Mesendoderm (in vitro differentiated cells): ENCODE measurements around the gene ERC1.

Experiments used
- DNase-seq: peaks from one replicate; pipeline ENCODE4 v3.0.0; 2013
- H2AK5ac ChIP-seq: 2 replicates; pipeline ENCODE4 v1.6.1; 2013; ENCODE audit warnings: low read length, inconsistent platforms
- H2BK120ac ChIP-seq: 2 replicates; pipeline ENCODE4 v1.6.1; 2013; ENCODE audit warnings: low read depth, mild to moderate bottlenecking, low read length, moderate library complexity, mixed read lengths
- H2BK15ac ChIP-seq: replicated peaks from 2 replicates; pipeline ENCODE4 v1.6.1; 2013; ENCODE audit warnings: low read depth, mild to moderate bottlenecking, moderate library complexity
- H2BK5ac ChIP-seq: 2 replicates; pipeline ENCODE4 v1.6.1; 2013; ENCODE audit warnings: low read length, inconsistent platforms
- H3K18ac ChIP-seq: 2 replicates; pipeline ENCODE4 v1.6.1; 2013; ENCODE audit warnings: mild to moderate bottlenecking, low read length, mixed read lengths
- H3K23ac ChIP-seq: one replicate; pipeline ENCODE4 v1.6.1; 2013; ENCODE audit warnings: low read length
- H3K27ac ChIP-seq: 2 replicates; pipeline ENCODE4 v1.5.1; 2013; ENCODE audit warnings: low read depth, mild to moderate bottlenecking, inconsistent platforms, low read length, moderate library complexity
- H3K27me3 ChIP-seq: 2 replicates; pipeline ENCODE4 v1.6.1; 2013; ENCODE audit warnings: low read length, control low read depth, mild to moderate bottlenecking, inconsistent platforms; ENCODE audit not compliant: insufficient read depth, poor library complexity
- H3K36me3 ChIP-seq: 2 replicates; pipeline ENCODE4 v1.6.1; 2013; ENCODE audit warnings: low read length, inconsistent platforms; ENCODE audit not compliant: control insufficient read depth, insufficient read depth
- H3K4ac ChIP-seq: one replicate; pipeline ENCODE4 v1.6.1; 2013; ENCODE audit warnings: low read depth, mild to moderate bottlenecking, low read length, moderate library complexity
- H3K4me1 ChIP-seq: 2 replicates; pipeline ENCODE4 v1.6.1; 2013; ENCODE audit warnings: low read depth, low read length, inconsistent platforms; ENCODE audit not compliant: control insufficient read depth
- H3K4me2 ChIP-seq: 2 replicates; pipeline ENCODE4 v1.6.1; 2013; ENCODE audit warnings: low read length
- H3K4me3 ChIP-seq: 2 replicates; pipeline ENCODE4 v1.5.1; 2013; ENCODE audit warnings: mild to moderate bottlenecking, low read length
- H3K56ac ChIP-seq: one replicate; pipeline ENCODE4 v1.6.1; 2013; ENCODE audit warnings: low read length
- H3K79me1 ChIP-seq: 2 replicates; pipeline ENCODE4 v1.6.1; 2013; ENCODE audit warnings: low read length, inconsistent platforms
- H3K79me2 ChIP-seq: 2 replicates; pipeline ENCODE4 v1.6.1; 2013; ENCODE audit warnings: mild to moderate bottlenecking, low read length; ENCODE audit not compliant: control insufficient read depth, insufficient read depth
- H3K9ac ChIP-seq: 2 replicates; pipeline ENCODE4 v1.6.1; 2013; ENCODE audit warnings: low read length, inconsistent platforms
- H4K5ac ChIP-seq: one replicate; pipeline ENCODE4 v1.6.1; 2013; ENCODE audit warnings: low read length
- H4K8ac ChIP-seq: one replicate; pipeline ENCODE4 v1.6.1; 2013; ENCODE audit warnings: low read depth, mild to moderate bottlenecking, control low read depth, low read length, moderate library complexity
- WGBS: extraction: QIAGEN DNeasy Blood & Tissue Kit; methylation state at CpG from one replicate; pipeline ENCODE4 v1.1.7; 2013; ENCODE audit warnings: low lambda C conversion rate, missing lambda C conversion rate; ENCODE audit not compliant: insufficient coverage; ENCODE audit errors: extremely low coverage; 5-methylcytosine and 5-hydroxymethylcytosine counted together

The ERC1 gene

DNA sequence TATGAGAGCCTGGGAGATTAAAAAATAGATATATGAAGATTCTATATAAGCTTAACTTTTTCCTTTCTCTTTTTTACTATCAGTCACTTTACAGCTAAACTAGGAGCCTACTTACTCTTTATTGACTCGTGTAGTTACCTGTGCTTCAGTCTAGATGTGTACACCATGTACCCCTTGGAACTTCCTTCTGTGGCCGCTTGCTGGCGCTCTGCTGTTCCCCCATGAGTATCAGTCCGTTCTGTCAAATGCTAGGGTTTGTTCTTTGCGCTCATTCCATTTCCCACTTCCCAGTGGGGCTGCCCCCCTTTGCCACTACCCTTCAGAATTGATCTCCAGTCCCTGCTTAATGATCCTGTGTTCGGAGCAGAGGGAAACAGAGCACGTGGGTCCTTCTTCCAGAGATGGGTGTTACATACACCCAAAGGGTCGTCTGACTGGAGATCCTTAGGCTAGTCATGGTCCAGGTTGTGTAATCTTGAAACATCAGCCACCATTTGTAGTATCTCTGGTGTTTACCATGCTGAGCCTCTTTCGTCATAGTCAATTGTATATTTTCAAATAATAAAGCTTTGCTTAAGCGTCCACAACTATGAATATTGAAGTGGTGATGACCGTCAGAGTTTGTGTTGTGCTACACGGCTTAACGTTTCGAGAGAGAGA is 443.4 kb downstream of the ERC1 start:
- WGBS, result no CpG with 5 or more reads among the region's 14 CpGs
- no peak overlapping the region for H2BK5ac ChIP-seq

DNA sequence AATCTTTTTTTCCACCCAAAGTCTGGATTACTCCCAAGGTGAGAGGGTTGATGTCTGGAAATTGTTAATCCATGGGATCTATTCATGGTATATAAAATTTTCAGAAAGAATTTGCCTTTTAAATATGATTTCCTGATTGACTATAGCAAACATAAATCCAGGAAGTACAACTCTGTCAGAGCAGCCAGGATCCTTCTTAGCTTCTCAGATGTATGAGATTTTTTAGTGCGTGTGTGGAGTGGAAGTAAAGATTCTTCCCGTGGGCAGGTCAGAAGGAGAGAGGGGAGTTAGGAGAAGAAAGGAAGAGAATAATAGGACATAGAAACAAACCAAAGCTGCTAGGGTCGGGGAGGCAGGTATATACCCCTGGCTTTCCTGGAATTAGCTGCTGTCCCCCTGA is 444.0 kb downstream of the ERC1 start:
- H3K23ac ChIP-seq, result no peak overlapping the region
- 100% methylated on average over 2 of the region's 3 CpGs for WGBS

More for the DNA sequence above, 443.4 kb downstream of the ERC1 start:
- Histone ChIP-seq H2AK5ac (no peak overlapping the region), H3K23ac (no peak overlapping the region), H3K4ac (no peak overlapping the region), H3K9ac (no peak overlapping the region), H3K79me2 (no peaks in the 10 kb centered on the region), H3K4me2 (no peak overlapping the region), H3K4me1 (no peaks in the 10 kb centered on the region), H4K5ac (no peak overlapping the region), H4K8ac (no peak overlapping the region), H3K4me3 (no peak overlapping the region), H3K27me3 (no peaks in the 10 kb centered on the region), H3K27ac (no peak overlapping the region), H3K36me3 (no peaks in the 10 kb centered on the region), H3K79me1 (no peaks in the 10 kb centered on the region), H3K56ac (no peak overlapping the region), H2BK15ac (no peak overlapping the region), H2BK120ac (no peak overlapping the region), H3K18ac (no peak overlapping the region)
- no peak for DNase-seq

DNA sequence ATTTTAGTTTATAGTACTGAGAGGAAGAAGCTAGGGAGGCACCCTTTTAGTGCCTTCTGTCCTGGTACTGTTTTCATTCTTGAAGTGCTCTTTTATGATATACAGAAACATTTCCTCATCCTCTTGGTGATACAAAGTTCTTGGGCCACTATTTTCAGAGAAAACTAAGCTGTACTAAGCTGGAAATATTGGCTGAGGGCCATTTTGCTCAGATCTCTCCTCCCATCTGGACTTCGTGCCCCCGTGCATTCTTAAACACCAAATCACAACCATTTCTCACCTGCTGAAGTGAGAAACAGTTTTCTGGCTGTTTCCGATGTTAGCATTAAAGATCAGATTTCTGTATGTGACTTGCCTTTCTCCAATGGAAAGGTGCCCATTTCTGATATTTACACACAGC is 444.4 kb downstream of the ERC1 start:
- Histone ChIP-seq H3K79me1 (no peaks in the 10 kb centered on the region), H2AK5ac (no peak overlapping the region), H2BK15ac (no peak overlapping the region), H3K4me3 (no peak overlapping the region), H3K4me2 (no peak overlapping the region), H3K4me1 (no peaks in the 10 kb centered on the region), H4K5ac (no peak overlapping the region), H3K27me3 (no peaks in the 10 kb centered on the region), H2BK120ac (no peak overlapping the region), H3K36me3 (no peaks in the 10 kb centered on the region), H4K8ac (no peak overlapping the region), H3K23ac (no peak overlapping the region), H3K9ac (no peak overlapping the region), H3K18ac (no peak overlapping the region), H3K4ac (no peak overlapping the region), H2BK5ac (no peak overlapping the region), H3K79me2 (no peaks in the 10 kb centered on the region), H3K56ac (no peak overlapping the region), H3K27ac (no peak overlapping the region)
- DNase-seq, result no peak
- WGBS, result no CpG with 5 or more reads among the region's 3 CpGs

More for the DNA sequence above, 444.0 kb downstream of the ERC1 start:
- Histone ChIP-seq H4K8ac (no peak overlapping the region), H4K5ac (no peak overlapping the region), H3K79me2 (no peaks in the 10 kb centered on the region), H2BK5ac (no peak overlapping the region), H3K4me2 (no peak overlapping the region), H3K36me3 (no peaks in the 10 kb centered on the region), H3K18ac (no peak overlapping the region), H2BK120ac (no peak overlapping the region), H2BK15ac (no peak overlapping the region), H3K9ac (no peak overlapping the region), H2AK5ac (no peak overlapping the region), H3K79me1 (no peaks in the 10 kb centered on the region), H3K56ac (no peak overlapping the region), H3K27ac (no peak overlapping the region), H3K4me1 (no peaks in the 10 kb centered on the region), H3K4ac (no peak overlapping the region), H3K27me3 (no peaks in the 10 kb centered on the region), H3K4me3 (no peak overlapping the region)
- DNase-seq, result no peak

DNA sequence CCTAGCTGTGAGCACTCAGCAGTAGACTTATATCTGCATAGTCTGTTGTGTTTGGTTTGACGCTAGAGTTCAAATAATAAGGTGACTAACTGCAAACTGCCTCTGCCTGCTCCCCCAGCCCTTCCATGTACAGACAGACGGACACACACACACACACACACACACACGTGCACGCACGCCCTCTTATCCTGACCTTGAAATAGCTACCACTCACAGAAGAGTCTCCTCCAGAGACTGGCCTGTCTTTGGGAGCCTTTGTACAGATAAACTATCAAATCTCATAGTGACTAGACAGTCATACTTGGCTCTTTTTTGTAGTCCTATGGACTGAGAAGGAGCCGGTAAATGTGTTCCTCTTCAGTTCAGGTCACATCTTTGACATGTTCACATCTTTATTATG is 445.0 kb downstream of the ERC1 start:
- no peak overlapping the region for H2BK15ac ChIP-seq
- H3K4me2 ChIP-seq, result no peak overlapping the region
- H3K4ac ChIP-seq, result no peak overlapping the region
- no peaks in the 10 kb centered on the region for H3K79me1 ChIP-seq
- no peak overlapping the region for H3K9ac ChIP-seq
- H3K4me1 ChIP-seq, result no peaks in the 10 kb centered on the region
- no peak overlapping the region for H3K23ac ChIP-seq
- no peak overlapping the region for H2AK5ac ChIP-seq
- WGBS, result no CpG with 5 or more reads among the region's 6 CpGs
- no peak overlapping the region for H3K56ac ChIP-seq
- H3K36me3 ChIP-seq, result no peaks in the 10 kb centered on the region
- H3K4me3 ChIP-seq, result no peak overlapping the region
- no peak overlapping the region for H2BK5ac ChIP-seq
- no peaks in the 10 kb centered on the region for H3K79me2 ChIP-seq
- no peaks in the 10 kb centered on the region for H3K27me3 ChIP-seq
- no peak overlapping the region for H2BK120ac ChIP-seq
- H3K18ac ChIP-seq, result no peak overlapping the region
- H3K27ac ChIP-seq, result no peak overlapping the region
- no peak for DNase-seq
- H4K5ac ChIP-seq, result no peak overlapping the region
- H4K8ac ChIP-seq, result no peak overlapping the region

DNA sequence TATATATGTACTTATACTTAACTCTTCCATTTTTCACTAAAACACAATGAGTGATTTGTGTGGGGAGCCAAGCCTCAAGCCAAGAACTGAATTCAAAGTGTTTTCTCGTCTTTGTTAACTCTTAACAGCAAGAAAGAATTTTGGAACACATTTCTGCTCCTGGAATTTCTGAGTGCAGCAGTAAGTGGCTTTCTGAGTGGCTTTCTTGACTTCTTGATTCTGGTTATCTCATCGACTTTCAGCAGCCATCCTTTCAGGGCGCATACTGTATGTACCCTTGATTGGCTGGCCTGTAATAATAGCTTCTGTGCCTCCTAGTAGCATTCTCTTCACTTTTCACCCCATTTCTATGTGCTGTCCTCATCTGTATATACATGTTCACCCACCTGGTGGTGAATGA is 446.0 kb downstream of the ERC1 start:
- H4K8ac ChIP-seq, result no peak overlapping the region
- no peaks in the 10 kb centered on the region for H3K36me3 ChIP-seq
- H3K4me1 ChIP-seq, result no peaks in the 10 kb centered on the region
- H3K23ac ChIP-seq, result no peak overlapping the region
- H2BK5ac ChIP-seq, result no peak overlapping the region
- no peak overlapping the region for H3K4me2 ChIP-seq
- H3K9ac ChIP-seq, result no peak overlapping the region
- no peak overlapping the region for H3K18ac ChIP-seq
- H3K27me3 ChIP-seq, result no peaks in the 10 kb centered on the region
- no peak overlapping the region for H2BK120ac ChIP-seq
- H4K5ac ChIP-seq, result no peak overlapping the region
- no peak overlapping the region for H2BK15ac ChIP-seq
- H3K4ac ChIP-seq, result no peak overlapping the region
- no CpG with 5 or more reads among the region's 3 CpGs for WGBS
- H3K79me2 ChIP-seq, result no peaks in the 10 kb centered on the region
- no peak overlapping the region for H2AK5ac ChIP-seq
- no peak overlapping the region for H3K4me3 ChIP-seq
- no peak for DNase-seq
- H3K79me1 ChIP-seq, result no peaks in the 10 kb centered on the region
- no peak overlapping the region for H3K56ac ChIP-seq
- no peak overlapping the region for H3K27ac ChIP-seq

DNA sequence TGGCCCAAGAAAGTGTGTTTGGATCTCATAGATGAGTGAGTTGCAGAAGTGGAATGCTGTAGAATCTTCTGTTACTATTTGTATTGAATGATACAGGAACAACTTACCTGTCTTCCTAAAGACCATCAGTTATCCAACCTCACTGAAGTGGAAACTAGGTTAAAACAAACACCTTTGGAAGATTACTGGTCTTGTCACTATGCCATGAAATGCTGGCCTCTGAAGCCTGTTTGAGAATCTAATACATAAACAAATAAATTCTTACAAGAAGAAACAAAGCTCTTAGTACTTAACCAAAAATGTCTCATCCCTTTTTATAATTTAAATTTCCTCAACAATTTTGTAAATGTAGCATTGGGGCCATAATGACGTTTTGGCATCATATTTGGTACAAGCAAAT is 448.2 kb downstream of the ERC1 start:
- Histone ChIP-seq H2BK15ac (no peak overlapping the region), H3K23ac (no peak overlapping the region), H3K4me3 (no peak overlapping the region), H4K8ac (no peak overlapping the region), H2BK120ac (no peak overlapping the region), H2BK5ac (no peak overlapping the region), H3K18ac (no peak overlapping the region), H3K9ac (no peak overlapping the region), H4K5ac (no peak overlapping the region), H3K79me2 (no peaks in the 10 kb centered on the region), H3K4me2 (no peak overlapping the region), H3K56ac (no peak overlapping the region), H3K79me1 (no peaks in the 10 kb centered on the region), H2AK5ac (no peak overlapping the region), H3K27ac (no peak overlapping the region), H3K27me3 (no peaks in the 10 kb centered on the region), H3K4ac (no peak overlapping the region), H3K36me3 (no peaks in the 10 kb centered on the region), H3K4me1 (no peaks in the 10 kb centered on the region)
- WGBS, result no CpG with 5 or more reads among the region's 1 CpG
- no peak for DNase-seq
